ENCODE results near the gene ZNF892.

ZNF892 gene

GRCh38 chr2:95207111-95207961 lies at the start of gene ZNF892:
ZNF892 (plus strand) TSS chr2:95207521; CDS start chr2:95207816, 295 bp downstream.
- peak within 1 kb of the TSS; percentile 75 for H3K27ac ChIP-seq (ENCODE audit: low read length)
- no peaks in the 10 kb centered on the region for H3K27me3 ChIP-seq (ENCODE audit: control insufficient read depth in 1 of 2, insufficient read depth in 2 of 2, low read length in 2 of 2)
- peaks cover 16% of the 10 kb centered on the region for H3K4me1 ChIP-seq (ENCODE audit: control insufficient read depth, insufficient read depth, low read length)
- peak within 1 kb of the TSS; percentile 80 for H3K9ac ChIP-seq (ENCODE audit: low read length in 2 of 2)
- peak within 1 kb of the TSS; percentile 89 to 93 for H3K4me3 ChIP-seq (ENCODE audit: low read length in 2 of 2)
- peaks cover 10 to 12% of the 10 kb centered on the region in 2 donors for H3K9me3 ChIP-seq (ENCODE audit: control insufficient read depth in 2 of 2, low read length in 2 of 2)
- peaks cover 17 to 19% of the 10 kb centered on the region in 2 donors for H3K36me3 ChIP-seq (ENCODE audit: control insufficient read depth in 2 of 2, insufficient read depth in 2 of 2, low read length in 2 of 2)

- peaks cover 19 to 25% of the 10 kb centered on the region in 2 donors for H3K36me3 ChIP-seq (ENCODE audit: control insufficient read depth in 2 of 2, insufficient read depth in 2 of 2, low read length in 2 of 2)
- no peaks in the 10 kb centered on the region for H3K27me3 ChIP-seq (ENCODE audit: control insufficient read depth in 1 of 2, insufficient read depth in 2 of 2, low read length in 2 of 2)
- H3K4me1 ChIP-seq (ENCODE audit: control insufficient read depth, insufficient read depth, low read length): peaks cover 21% of the 10 kb centered on the region
- no peaks in the 10 kb centered on the region for H3K9me3 ChIP-seq (ENCODE audit: control insufficient read depth in 2 of 2, low read length in 2 of 2)
- peak overlapping the region; percentile 87 to 91 for H3K9ac ChIP-seq (ENCODE audit: low read length in 2 of 2)
- H3K27ac ChIP-seq (ENCODE audit: low read length): no peak overlapping the region
- peak overlapping the region; percentile 90 to 91 for H3K4me3 ChIP-seq (ENCODE audit: low read length in 2 of 2)
These were observed 48.9 kb upstream of the ZNF892 start for GRCh38 chr2:95158441-95158840.

DNA sequence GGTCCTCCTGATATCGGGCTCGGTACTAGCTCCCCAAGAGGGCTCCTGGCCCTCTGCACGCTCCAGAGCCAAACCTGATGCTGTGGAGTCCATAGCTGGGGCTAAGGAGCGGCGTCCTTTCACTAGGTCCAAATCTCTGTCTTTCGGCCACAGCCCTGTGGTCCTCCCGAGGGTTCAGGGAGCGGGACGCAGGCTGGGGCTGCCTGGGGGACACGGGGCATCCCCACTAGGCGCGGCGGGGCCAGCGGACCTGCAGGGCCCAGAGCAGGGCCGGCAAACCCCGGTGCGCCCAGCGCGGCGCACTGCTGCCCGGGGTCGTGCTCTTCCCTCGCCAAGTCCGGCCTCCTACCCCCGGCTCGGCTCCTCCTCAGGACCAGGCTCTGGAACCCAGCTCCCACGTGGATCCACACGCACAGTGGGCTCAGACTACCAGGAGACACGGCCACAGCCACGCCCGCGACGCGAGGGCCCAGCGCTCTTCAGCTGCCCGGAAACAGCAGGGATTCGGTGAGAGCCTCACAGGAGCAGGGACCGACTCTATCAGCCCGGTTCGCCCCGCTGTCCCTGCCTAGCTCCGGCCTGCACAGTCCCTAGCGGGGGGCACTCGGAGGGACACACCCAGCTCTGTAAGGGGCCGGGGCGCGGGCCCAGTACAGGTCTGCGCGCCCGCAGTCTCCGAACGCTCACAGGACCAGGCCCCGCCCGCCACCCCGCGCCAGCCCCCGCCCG lies 48.3 kb upstream of the ZNF892 start:
- Histone ChIP-seq H3K9ac (ENCODE audit: low read length in 2 of 2) (peak overlapping the region; percentile 87 to 91), H3K4me1 (ENCODE audit: control insufficient read depth, insufficient read depth, low read length) (peaks cover 21% of the 10 kb centered on the region), H3K9me3 (ENCODE audit: control insufficient read depth in 2 of 2, low read length in 2 of 2) (no peaks in the 10 kb centered on the region), H3K36me3 (ENCODE audit: control insufficient read depth in 2 of 2, insufficient read depth in 2 of 2, low read length in 2 of 2) (peaks cover 15 to 22% of the 10 kb centered on the region in 2 donors), H3K27me3 (ENCODE audit: control insufficient read depth in 1 of 2, insufficient read depth in 2 of 2, low read length in 2 of 2) (no peaks in the 10 kb centered on the region), H3K4me3 (ENCODE audit: low read length in 2 of 2) (peak overlapping the region; percentile 90 to 91), H3K27ac (ENCODE audit: low read length) (peak overlapping the region; percentile 37)

DNA sequence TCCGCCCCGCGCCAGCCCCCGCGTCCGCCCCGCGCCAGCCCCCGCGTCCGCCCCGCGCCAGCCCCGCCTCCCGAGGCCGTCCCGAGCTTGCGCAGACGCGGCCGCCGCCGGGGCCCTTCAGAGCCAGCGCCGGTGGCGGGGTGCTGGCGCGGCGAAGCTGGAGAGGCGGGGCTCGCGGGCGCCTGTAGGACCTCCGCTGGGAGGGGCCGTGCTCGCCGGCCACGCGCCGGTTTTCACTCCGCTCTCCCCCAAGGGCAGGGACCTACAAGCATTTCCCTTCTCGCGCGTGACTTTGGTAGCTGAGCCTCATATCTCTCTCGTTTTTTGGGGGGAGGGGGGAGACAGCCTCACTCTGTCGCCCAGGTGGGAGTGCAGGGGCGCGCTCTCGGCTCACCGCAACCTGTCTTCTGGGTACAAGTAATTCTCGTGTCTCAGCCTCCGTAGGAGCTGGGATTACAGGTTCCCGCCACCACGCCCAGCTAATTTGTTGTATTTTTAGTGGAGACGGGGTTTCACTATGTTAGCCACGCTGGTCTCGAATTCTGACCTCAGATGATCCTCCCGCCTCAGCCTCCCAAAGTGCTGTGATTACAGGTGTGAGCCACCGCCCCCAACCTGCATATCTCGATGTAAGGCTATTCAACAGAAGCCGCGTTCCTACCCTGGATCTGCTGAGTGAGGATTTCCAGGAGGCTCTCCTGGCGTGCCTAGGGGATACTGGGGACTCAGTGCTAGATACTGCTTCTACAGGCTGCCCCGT lies 47.5 kb upstream of the ZNF892 start, which contains the start of gene ZNF514:
Gene ZNF514 (minus strand): TSS at position 159 of the 760 bp plus-strand sequence. CDS start 6,595 bp downstream, outside the sequence.
- peak within 1 kb of the TSS; percentile 80 for H3K27ac ChIP-seq (ENCODE audit: low read length)

GRCh38 chr2:95165030-95165370 lies 42.3 kb upstream of the ZNF892 start:
- Histone ChIP-seq H3K4me1 (ENCODE audit: control insufficient read depth, insufficient read depth, low read length) (peaks cover 10% of the 10 kb centered on the region), H3K27me3 (ENCODE audit: control insufficient read depth in 1 of 2, insufficient read depth in 2 of 2, low read length in 2 of 2) (no peaks in the 10 kb centered on the region)

More for the DNA sequence above, 47.5 kb upstream of the ZNF892 start, which contains the start of gene ZNF514:
- peak within 1 kb of the TSS; percentile 90 to 91 for H3K4me3 ChIP-seq (ENCODE audit: low read length in 2 of 2)
- H3K27me3 ChIP-seq (ENCODE audit: control insufficient read depth in 1 of 2, insufficient read depth in 2 of 2, low read length in 2 of 2): no peaks in the 10 kb centered on the region
- H3K4me1 ChIP-seq (ENCODE audit: control insufficient read depth, insufficient read depth, low read length): peaks cover 23% of the 10 kb centered on the region
- H3K9me3 ChIP-seq (ENCODE audit: control insufficient read depth in 2 of 2, low read length in 2 of 2): no peaks in the 10 kb centered on the region
- peaks cover 9 to 17% of the 10 kb centered on the region in 2 donors for H3K36me3 ChIP-seq (ENCODE audit: control insufficient read depth in 2 of 2, insufficient read depth in 2 of 2, low read length in 2 of 2)
- H3K9ac ChIP-seq (ENCODE audit: low read length in 2 of 2): peak within 1 kb of the TSS; percentile 87 to 91

DNA sequence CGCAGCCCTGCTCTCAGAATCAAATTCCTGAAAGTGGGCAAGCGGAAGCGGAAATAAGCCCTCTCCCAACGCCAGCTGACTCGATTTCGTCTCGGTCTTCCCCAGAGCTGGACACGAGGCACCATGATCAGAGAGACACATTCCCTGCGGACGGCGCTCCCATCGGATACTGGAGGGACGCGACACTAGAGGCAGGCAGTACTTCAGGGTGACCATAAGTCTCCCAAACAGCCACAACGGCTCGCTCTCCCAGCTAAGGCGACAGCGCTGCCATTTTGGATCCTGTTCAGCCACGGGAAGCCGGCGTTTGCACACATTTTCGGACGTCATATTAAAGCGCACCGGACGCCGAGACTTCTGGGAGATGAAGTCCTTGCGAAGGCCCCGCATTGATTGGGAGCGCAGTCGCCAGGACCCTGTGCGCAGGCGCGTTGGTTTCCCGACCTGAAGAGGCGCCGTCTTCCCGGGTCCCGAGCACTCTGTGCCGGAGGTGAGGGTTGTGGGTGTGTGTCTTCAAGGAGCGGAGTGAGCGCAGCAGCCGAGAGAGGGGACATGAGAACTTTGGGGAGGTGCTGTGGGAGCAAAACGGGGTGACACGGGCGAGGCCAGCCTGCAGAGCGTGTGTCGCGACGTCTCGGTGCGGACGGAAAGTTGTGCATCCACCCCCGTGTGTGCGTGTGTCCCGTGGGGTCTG lies 41.8 kb upstream of the ZNF892 start, which contains the start of gene ZNF2:
Gene ZNF2 (plus strand): TSS at position 439 of the 694 bp plus-strand sequence. CDS start 10,418 bp downstream, outside the sequence.
- Histone ChIP-seq H3K27ac (ENCODE audit: low read length) (peak within 1 kb of the TSS; percentile 95), H3K4me3 (ENCODE audit: low read length in 2 of 2) (peak within 1 kb of the TSS; percentile 81 to 100), H3K36me3 (ENCODE audit: control insufficient read depth in 2 of 2, insufficient read depth in 2 of 2, low read length in 2 of 2) (no peaks in the 10 kb centered on the region), H3K27me3 (ENCODE audit: control insufficient read depth in 1 of 2, insufficient read depth in 2 of 2, low read length in 2 of 2) (no peaks in the 10 kb centered on the region), H3K4me1 (ENCODE audit: control insufficient read depth, insufficient read depth, low read length) (peaks cover 10% of the 10 kb centered on the region), H3K9ac (ENCODE audit: low read length in 2 of 2) (peak within 1 kb of the TSS; percentile 88 to 99), H3K9me3 (ENCODE audit: control insufficient read depth in 2 of 2, low read length in 2 of 2) (no peaks in the 10 kb centered on the region)

More at GRCh38 chr2:95165030-95165370, 42.3 kb upstream of the ZNF892 start:
- peak overlapping the region; percentile 95 for H3K27ac ChIP-seq (ENCODE audit: low read length)
- peak overlapping the region; percentile 81 to 100 for H3K4me3 ChIP-seq (ENCODE audit: low read length in 2 of 2)
- H3K36me3 ChIP-seq (ENCODE audit: control insufficient read depth in 2 of 2, insufficient read depth in 2 of 2, low read length in 2 of 2): no peaks in the 10 kb centered on the region
- H3K9ac ChIP-seq (ENCODE audit: low read length in 2 of 2): peak overlapping the region; percentile 88 to 99
- no peaks in the 10 kb centered on the region for H3K9me3 ChIP-seq (ENCODE audit: control insufficient read depth in 2 of 2, low read length in 2 of 2)

DNA sequence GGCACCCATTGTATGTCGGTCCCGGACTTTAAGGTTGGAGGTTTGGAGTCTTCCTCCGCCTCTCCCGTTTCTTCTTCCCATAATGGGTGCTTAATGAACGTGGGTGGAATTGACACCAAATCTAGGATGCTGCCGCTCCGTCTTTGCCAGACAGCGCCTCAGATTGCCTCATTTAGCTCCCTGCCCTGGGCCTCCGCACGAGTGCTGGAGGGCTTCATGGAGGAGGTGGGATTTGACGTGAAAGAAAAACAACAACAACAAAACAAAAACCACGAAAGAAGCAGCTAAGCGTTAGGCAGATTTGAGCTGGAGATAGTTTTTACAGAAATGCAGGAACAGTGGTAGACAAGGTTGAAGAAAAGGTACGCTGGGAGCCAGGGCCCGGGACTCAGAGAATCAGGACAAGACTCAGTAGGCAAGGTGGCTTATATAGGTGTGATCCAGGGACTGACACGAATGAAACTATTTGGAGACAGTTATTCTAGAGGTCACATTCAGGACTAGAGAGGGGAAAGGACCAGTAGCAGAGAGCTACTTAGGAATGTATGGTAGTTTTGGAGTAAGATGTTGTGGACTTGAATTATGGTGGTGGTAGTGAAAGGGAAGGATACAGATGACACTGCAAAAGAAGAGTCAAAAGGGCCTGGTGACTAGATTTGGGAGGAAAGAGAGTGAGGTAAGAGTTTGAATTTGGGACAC lies 41.1 kb upstream of the ZNF892 start:
- Histone ChIP-seq H3K27ac (ENCODE audit: low read length) (peak overlapping the region; percentile 95), H3K27me3 (ENCODE audit: control insufficient read depth in 1 of 2, insufficient read depth in 2 of 2, low read length in 2 of 2) (no peaks in the 10 kb centered on the region), H3K36me3 (ENCODE audit: control insufficient read depth in 2 of 2, insufficient read depth in 2 of 2, low read length in 2 of 2) (no peaks in the 10 kb centered on the region), H3K4me3 (ENCODE audit: low read length in 2 of 2) (peak overlapping the region; percentile 81 to 100), H3K4me1 (ENCODE audit: control insufficient read depth, insufficient read depth, low read length) (peaks cover 10% of the 10 kb centered on the region), H3K9ac (ENCODE audit: low read length in 2 of 2) (peak overlapping the region; percentile 88 to 99), H3K9me3 (ENCODE audit: control insufficient read depth in 2 of 2, low read length in 2 of 2) (no peaks in the 10 kb centered on the region)

DNA sequence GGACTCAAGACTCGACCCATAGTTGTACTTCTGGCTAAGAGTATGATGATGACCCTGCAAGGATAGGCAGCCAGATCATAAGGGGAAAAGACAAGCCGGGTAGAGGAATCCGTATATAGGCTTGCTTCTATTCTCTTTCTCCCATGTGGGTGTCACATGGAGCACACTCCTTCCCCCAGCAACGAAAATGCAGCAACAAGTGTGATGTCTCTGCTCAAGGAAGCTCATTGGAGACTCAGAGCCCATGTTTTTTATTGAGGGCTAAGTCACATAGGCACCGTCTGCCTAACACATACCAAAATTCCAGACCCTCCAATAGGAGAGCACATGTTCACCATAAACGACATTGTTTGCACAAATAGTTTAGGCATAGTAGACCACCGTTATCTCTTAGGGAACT lies 35.4 kb upstream of the ZNF892 start:
- H3K9me3 ChIP-seq (ENCODE audit: control insufficient read depth in 2 of 2, low read length in 2 of 2): no peaks in the 10 kb centered on the region
- H3K27me3 ChIP-seq (ENCODE audit: control insufficient read depth in 1 of 2, insufficient read depth in 2 of 2, low read length in 2 of 2): no peaks in the 10 kb centered on the region
- H3K4me3 ChIP-seq (ENCODE audit: low read length in 2 of 2): no peak overlapping the region
- H3K36me3 ChIP-seq (ENCODE audit: control insufficient read depth in 2 of 2, insufficient read depth in 2 of 2, low read length in 2 of 2): peaks cover 0 to 6% of the 10 kb centered on the region in 2 donors
- H3K27ac ChIP-seq (ENCODE audit: low read length): no peak overlapping the region
- H3K9ac ChIP-seq (ENCODE audit: low read length in 2 of 2): no peak overlapping the region
- no peaks in the 10 kb centered on the region for H3K4me1 ChIP-seq (ENCODE audit: control insufficient read depth, insufficient read depth, low read length)

- H3K36me3 ChIP-seq (ENCODE audit: control insufficient read depth in 2 of 2, insufficient read depth in 2 of 2, low read length in 2 of 2): peaks cover 0 to 15% of the 10 kb centered on the region in 2 donors
- no peak overlapping the region for H3K27ac ChIP-seq (ENCODE audit: low read length)
- no peaks in the 10 kb centered on the region for H3K9me3 ChIP-seq (ENCODE audit: control insufficient read depth in 2 of 2, low read length in 2 of 2)
- no peaks in the 10 kb centered on the region for H3K4me1 ChIP-seq (ENCODE audit: control insufficient read depth, insufficient read depth, low read length)
- no peak overlapping the region for H3K9ac ChIP-seq (ENCODE audit: low read length in 2 of 2)
- no peaks in the 10 kb centered on the region for H3K27me3 ChIP-seq (ENCODE audit: control insufficient read depth in 1 of 2, insufficient read depth in 2 of 2, low read length in 2 of 2)
- H3K4me3 ChIP-seq (ENCODE audit: low read length in 2 of 2): no peak overlapping the region
These were observed 33.2 kb upstream of the ZNF892 start for GRCh38 chr2:95174031-95174542.

Measured in stomach smooth muscle (tissue), 2 donors.